ENCODE data around the gene SAFB. TPM values are rescaled to one million over a fixed set of nuclear protein-coding genes. Genes with fewer than 3 reads are reported as not detected.

SAFB gene
- polyA plus RNA-seq, 2 of the 4 experiments (the other 2 are of a cell fraction), result 55.0 to 74.0 TPM

GRCh38 chr19:5706876-5707573, 84.1 kb downstream of the SAFB start:
- H3K27ac ChIP-seq, result no peak overlapping the region
- H3K4me1 ChIP-seq, result 0 out of 3 replicates have a peak, but pooled peaks cover 3% of the 10 kb centered on the region
- H3K4me3 ChIP-seq, result no peak overlapping the region
- ATAC-seq (no peak), DNase-seq (ENCODE audit: low read depth in 1 of 2, low spot score in 1 of 2) (no peak), FAIRE-seq (no peak)
- 95% methylated on average over 24 of the region's 35 CpGs for WGBS (ENCODE audit: missing lambda C conversion rate)
- no peak for TF ChIP-seq ZSCAN20 (CRISPR knock-in tag; IDR thresholded peaks at IDR 0.05)
- no peak for TF ChIP-seq MYC (IDR thresholded peaks at IDR 0.05; ENCODE audit: borderline replicate concordance, low read length)
- no peak for TF ChIP-seq ZC3H11A (IDR thresholded peaks at IDR 0.05)
- no peak for TF ChIP-seq HEYL (CRISPR knock-in tag; IDR thresholded peaks at IDR 0.05)
- no peak for TF ChIP-seq JUNB (IDR thresholded peaks at IDR 0.05)
- TF ChIP-seq FOSB (CRISPR knock-in tag; IDR thresholded peaks at IDR 0.05), result no peak
- TF ChIP-seq EHF (CRISPR knock-in tag; IDR thresholded peaks at IDR 0.05), result no peak
- TF ChIP-seq HDAC2 (IDR thresholded peaks at IDR 0.05), result no peak
- TF ChIP-seq KDM5A (IDR thresholded peaks at IDR 0.05), result no peak
- no peak for TF ChIP-seq HES2 (IDR thresholded peaks at IDR 0.05)
- no peaks in the 10 kb centered on the region for H3K9me3 ChIP-seq
- H3K4me2 ChIP-seq, result no peak overlapping the region
- ChIA-PET CTCF (interaction anchor here (1.2 to 2.3 kb wide), 3 partner anchors 14 to 18 kb away, joined by 3 to 7 read pairs (median 4); partner anchors contain the start of genes CATSPERD and RPL36), POLR2A (interaction anchor here (1.9 kb wide), 1 partner anchor 17 kb away, joined by 5 read pairs; the partner anchor contains the start of gene RPL36)

GRCh38 chr19:5707576-5708575, 85.0 kb downstream of the SAFB start:
- ATAC-seq, result no peak
- Histone ChIP-seq H3K27ac (no peak overlapping the region), H3K9me3 (no peaks in the 10 kb centered on the region), H3K4me2 (no peak overlapping the region), H3K4me1 (0 out of 3 replicates have a peak, but pooled peaks cover 3% of the 10 kb centered on the region), H3K4me3 (no peak overlapping the region)
- POLR2A ChIA-PET, result interaction anchor here (1.0 to 1.9 kb wide), 2 partner anchors 9 to 18 kb away, joined by 3 to 5 read pairs; partner anchors contain the start of gene RPL36
- TF ChIP-seq BCL3 (IDR thresholded peaks at IDR 0.05) (no peak), MAZ (IDR thresholded peaks at IDR 0.05; ENCODE audit: borderline replicate concordance, low read depth, low read length) (no peak), ZSCAN20 (CRISPR knock-in tag; IDR thresholded peaks at IDR 0.05) (no peak), FOXS1 (CRISPR knock-in tag; IDR thresholded peaks at IDR 0.05) (no peak), RNF2 (IDR thresholded peaks at IDR 0.05; ENCODE audit: borderline replicate concordance, low read depth) (no peak), POLR2AphosphoS2 (conservative IDR thresholded peaks at IDR 0.05; ENCODE audit: low read length) (no peak), CHD2 (IDR thresholded peaks at IDR 0.05; ENCODE audit: low read length, partially characterized antibody) (no peak), ATOH8 (CRISPR knock-in tag; IDR thresholded peaks at IDR 0.05; ENCODE audit: low read depth) (no peak), NPAS2 (CRISPR knock-in tag; IDR thresholded peaks at IDR 0.05; ENCODE audit: borderline replicate concordance) (no peak), CBX8 (IDR thresholded peaks at IDR 0.05) (no peak), NFE2L2 (conservative IDR thresholded peaks at IDR 0.05; ENCODE audit: low read length) (no peak), FOSL2 (IDR thresholded peaks at IDR 0.05) (no peak), FOSL2 (CRISPR knock-in tag; IDR thresholded peaks at IDR 0.05) (no peak)
- WGBS (ENCODE audit: missing lambda C conversion rate), result 95% methylated on average over 14 of the region's 37 CpGs
- FAIRE-seq, result no peak
- DNase-seq (ENCODE audit: low read depth in 1 of 2, low spot score in 1 of 2), result no peak
- CTCF ChIA-PET, result interaction anchor here (1.1 to 2.3 kb wide), 4 partner anchors 13 to 86 kb away, joined by 4 to 7 read pairs (median 4); partner anchors contain the start of genes CATSPERD and RPL36
